Fibroblast of mammary gland (primary cell): ENCODE data around the gene GAREM2.

Source experiments
- DNase-seq: peaks from one replicate; pipeline ENCODE4 v3.0.0-alpha.2; 2010; ENCODE audit warnings: low read depth
- H3K4me3 ChIP-seq: 2 replicates; pipeline ENCODE4 v1.5.1; 2011; ENCODE audit warnings: low read depth, mild to moderate bottlenecking, low read length, moderate library complexity; ENCODE audit not compliant: control insufficient read depth
- TF ChIP-seq, protein P1 (sequence below): conservative IDR thresholded peaks from 2 replicates; pipeline ENCODE4 v1.5.1; 2011; ENCODE audit warnings: low read depth, low read length, inconsistent platforms; ENCODE audit not compliant: control insufficient read depth, insufficient read depth

The GAREM2 gene

DNA sequence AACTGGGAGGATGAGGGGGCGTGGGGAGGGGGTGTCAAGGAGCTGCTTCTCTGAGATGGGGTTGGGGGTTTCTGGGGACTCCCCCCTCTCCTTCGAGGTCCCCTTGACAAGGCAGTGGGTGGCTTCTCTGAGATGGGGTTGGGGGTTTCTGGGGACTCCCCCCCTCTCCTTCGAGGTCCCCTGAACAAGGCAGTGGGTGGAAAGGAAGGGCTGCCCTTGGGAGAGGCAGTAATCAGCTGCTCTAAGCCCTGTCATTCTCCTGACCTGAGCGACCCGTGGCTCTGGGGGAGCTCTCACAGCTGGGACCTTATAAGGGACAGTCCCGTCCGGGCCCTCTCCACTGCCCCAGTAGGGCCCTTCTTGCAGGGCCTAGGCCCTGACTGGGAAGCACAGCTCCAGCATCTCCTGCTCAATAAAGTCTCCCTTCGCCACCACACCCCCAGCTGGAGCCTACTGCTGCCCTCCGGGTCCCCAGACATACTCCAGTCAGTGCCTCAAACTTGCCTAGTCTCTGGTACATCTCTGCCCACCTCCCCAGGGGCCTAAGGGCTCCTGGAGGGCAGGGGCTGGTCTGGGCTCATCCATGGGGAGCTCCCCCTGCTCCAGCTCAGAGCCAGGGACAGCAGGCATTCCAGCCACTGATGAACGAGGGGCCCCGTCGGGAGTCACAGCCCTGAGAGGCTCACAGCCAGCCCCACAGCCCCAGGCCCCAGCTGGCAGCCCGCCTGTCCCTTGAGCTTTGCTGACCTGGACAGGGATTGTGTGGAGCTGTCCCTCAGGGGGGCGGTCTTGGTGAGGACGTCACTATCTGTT lies 2.8 kb downstream of the GAREM2 start:
- no peak overlapping the region for H3K4me3 ChIP-seq
- TF ChIP-seq, protein P1, sequence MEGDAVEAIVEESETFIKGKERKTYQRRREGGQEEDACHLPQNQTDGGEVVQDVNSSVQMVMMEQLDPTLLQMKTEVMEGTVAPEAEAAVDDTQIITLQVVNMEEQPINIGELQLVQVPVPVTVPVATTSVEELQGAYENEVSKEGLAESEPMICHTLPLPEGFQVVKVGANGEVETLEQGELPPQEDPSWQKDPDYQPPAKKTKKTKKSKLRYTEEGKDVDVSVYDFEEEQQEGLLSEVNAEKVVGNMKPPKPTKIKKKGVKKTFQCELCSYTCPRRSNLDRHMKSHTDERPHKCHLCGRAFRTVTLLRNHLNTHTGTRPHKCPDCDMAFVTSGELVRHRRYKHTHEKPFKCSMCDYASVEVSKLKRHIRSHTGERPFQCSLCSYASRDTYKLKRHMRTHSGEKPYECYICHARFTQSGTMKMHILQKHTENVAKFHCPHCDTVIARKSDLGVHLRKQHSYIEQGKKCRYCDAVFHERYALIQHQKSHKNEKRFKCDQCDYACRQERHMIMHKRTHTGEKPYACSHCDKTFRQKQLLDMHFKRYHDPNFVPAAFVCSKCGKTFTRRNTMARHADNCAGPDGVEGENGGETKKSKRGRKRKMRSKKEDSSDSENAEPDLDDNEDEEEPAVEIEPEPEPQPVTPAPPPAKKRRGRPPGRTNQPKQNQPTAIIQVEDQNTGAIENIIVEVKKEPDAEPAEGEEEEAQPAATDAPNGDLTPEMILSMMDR = no peak
- DNase-seq = no peak

DNA sequence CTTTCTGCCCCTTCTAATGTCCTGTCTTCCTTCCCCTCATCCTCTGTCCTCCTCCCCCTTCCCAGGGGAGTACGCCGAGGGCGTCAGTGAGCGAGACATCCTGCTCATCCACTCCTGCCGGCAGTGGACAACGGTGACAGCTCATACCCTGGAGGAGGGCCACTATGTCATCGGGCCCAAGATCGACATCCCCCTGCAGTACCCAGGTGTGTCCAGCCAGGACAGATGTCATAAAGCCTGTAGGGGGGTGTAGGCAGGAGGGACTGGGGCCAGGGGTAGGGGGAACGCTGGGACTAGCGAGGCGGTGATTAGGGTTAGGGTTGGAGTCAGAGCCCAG lies 3.4 kb downstream of the GAREM2 start:
- H3K4me3 ChIP-seq = no peak overlapping the region
- DNase-seq = no peak
- TF ChIP-seq, protein P1 = no peak

DNA sequence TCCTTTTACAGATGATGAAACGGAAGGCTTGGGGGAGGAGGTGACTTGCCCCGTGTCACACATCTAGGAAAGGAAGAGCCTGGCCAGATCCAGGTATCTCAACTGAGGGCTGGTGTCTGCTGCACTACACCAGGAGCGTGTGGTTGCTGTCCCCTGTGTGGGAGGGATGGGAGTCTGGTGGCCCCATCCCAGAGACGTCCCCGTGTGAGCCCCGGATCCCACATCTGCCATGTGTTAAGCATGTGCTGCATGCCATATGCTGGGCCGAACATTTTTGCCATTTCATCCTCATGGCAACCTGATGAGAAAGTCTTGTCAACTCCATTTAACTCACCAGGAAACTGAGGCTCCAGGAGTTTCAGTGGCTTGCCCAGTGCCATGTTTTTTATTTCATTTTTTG lies 4.2 kb downstream of the GAREM2 start:
- no peak overlapping the region for H3K4me3 ChIP-seq
- DNase-seq = no peak
- TF ChIP-seq, protein P1 = no peak

DNA sequence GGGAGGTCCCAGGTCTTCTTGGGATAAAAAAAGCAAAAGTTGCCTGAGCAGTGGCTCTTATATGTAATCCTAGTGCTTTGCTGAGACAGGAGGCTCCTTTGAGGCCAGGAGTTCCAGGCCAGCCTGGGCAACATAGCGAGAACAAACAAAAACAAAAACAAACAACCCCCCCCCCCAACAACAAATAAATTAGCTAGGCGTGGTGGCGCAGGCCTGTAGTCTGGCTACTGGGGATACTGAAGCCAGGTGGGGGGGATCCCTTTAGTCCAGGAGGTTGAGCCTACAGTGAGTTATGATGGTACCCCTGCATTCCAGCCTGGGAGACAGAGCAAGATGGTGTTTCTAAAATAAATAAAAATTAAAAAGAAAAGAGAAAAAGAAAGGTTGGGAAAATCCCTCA lies 5.4 kb downstream of the GAREM2 start:
- TF ChIP-seq, protein P1 = no peak
- DNase-seq = no peak
- peak overlapping the region; percentile 48 for H3K4me3 ChIP-seq

DNA sequence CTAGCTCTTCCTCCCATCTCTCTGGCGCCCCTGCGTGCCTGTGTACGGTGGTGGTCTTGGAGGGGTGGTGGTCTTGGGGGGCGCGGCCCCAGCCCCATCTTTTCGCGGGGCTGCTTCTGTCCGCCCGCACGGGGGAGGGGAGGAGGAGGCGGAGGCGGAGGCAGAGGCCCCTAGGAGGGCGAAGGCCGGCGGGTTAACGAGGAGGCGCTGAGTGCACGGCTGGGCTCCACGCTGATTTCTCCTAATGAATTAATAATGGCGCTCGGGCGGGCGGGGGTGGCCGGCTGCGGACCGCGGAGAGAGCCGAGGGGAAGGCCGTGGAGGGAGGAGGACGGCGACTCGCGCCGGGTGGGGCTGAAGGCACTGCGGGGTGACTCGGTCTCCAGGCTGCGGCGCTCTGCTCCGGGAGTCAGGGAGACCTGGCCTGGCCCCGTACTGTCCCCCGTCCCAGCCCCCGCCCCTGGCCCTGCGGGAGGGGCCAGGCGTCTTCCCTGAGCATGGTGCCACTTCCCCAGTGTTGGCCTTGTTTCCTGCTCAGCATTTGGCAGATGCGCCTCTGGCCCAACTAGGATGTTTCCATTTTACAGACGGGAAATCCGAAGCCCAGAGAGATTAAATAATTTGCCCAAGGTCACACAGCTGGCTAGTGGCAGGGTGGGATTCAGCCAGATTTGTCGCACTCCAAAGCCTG lies 6.0 kb downstream of the GAREM2 start:
- peak; percentile 21 for DNase-seq
- TF ChIP-seq, protein P1 = no peak
- peak overlapping the region; percentile 48 for H3K4me3 ChIP-seq

DNA sequence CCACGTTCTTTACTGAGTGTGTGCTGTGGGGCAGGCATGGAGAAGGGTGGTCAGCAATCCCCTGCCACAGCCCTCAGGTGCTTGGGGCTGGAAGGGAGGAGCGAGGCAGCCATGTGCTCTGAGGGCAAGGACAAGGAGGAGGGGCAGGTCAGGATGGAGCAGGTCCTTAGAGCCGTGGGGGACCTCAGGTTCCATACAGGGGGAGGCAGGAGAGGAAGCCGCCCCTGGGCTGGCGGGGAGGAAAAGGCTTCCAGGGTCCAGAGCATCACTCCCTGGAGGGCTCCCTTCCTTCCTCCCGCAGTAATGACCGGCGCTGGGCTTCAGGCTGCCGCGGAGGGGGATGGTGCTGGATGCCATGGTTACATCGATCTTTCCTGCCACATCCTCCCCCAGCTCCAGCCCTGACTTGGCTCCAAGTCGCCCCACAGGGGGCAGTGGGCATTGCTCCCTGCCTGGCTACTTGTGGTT lies 6.6 kb downstream of the GAREM2 start:
- peak overlapping the region; percentile 48 for H3K4me3 ChIP-seq
- no peak for DNase-seq
- TF ChIP-seq, protein P1 = no peak
